HL-60 (cell line): ENCODE data around the gene RANGRF.
A peak's percentile ranks its signal among the peaks of the same experiment; 100 is the strongest.
"Not testable (repeated sequence)": the region's sequence is repeated elsewhere in the genome, so short reads cannot be mapped to it uniquely, and the experiment has no call there.

Source experiments
- DNase-seq, 2 experiments: peaks; one replicate each; pipeline ENCODE4 v3.0.0-alpha.2; 2010 to 2020; ENCODE audit warnings: low read depth in 1 of 2, low spot score in 1 of 2
- H3K27ac ChIP-seq: fragments of 250-450 bp; sonication (Bioruptor Pico); replicated peaks from 2 replicates; pipeline ENCODE4 v1.5.1; 2020; ENCODE audit warnings: mild to moderate bottlenecking, moderate library complexity
- H3K27me3 ChIP-seq: fragments of 250-450 bp; sonication (Bioruptor Pico); 2 replicates; pipeline ENCODE4 v1.5.1; 2021; ENCODE audit warnings: mild to moderate bottlenecking, moderate library complexity; ENCODE audit not compliant: insufficient read depth, poor library complexity, severe bottlenecking
- H3K4me3 ChIP-seq: replicated peaks from 2 replicates; pipeline ENCODE4 v1.5.1; 2011; ENCODE audit warnings: mild to moderate bottlenecking, control low read depth, low read length; ENCODE audit not compliant: insufficient read depth
- CTCF ChIP-seq: IDR thresholded peaks from one replicate; pipeline ENCODE4 v1.5.1; 2011; ENCODE audit warnings: low read length, control low read depth, inconsistent platforms; ENCODE audit not compliant: insufficient read depth
- GABPA ChIP-seq: IDR thresholded peaks from 2 replicates; pipeline ENCODE4 v1.6.1; 2012; ENCODE audit warnings: low read depth
- POLR2AphosphoS5 ChIP-seq: IDR thresholded peaks from 2 replicates; pipeline ENCODE4 v1.6.1; 2012; ENCODE audit warnings: low read depth
- REST ChIP-seq: IDR thresholded peaks from 2 replicates; pipeline ENCODE4 v1.6.1; 2012; ENCODE audit warnings: low read depth; ENCODE audit not compliant: insufficient replicate concordance
- SPI1 ChIP-seq: IDR thresholded peaks from 2 replicates; pipeline ENCODE4 v1.6.1; 2012; ENCODE audit warnings: low read depth, mild to moderate bottlenecking, borderline replicate concordance

RANGRF gene

GRCh38 chr17:8248751-8249607 lies 39.5 kb upstream of the RANGRF start, which contains the start of gene PFAS:
TSS of gene PFAS (plus strand) at chr17:8249289. CDS start at chr17:8253938, 4,649 bp downstream.
- TF ChIP-seq POLR2AphosphoS5 (peak; percentile 76), GABPA (no peak)
- H3K4me3 ChIP-seq: peak within 1 kb of the TSS; percentile 72
- no peaks in the 10 kb centered on the region for H3K27me3 ChIP-seq
- DNase-seq: peak; percentile 89 to 91
- H3K27ac ChIP-seq: peak within 1 kb of the TSS; percentile 96

GRCh38 chr17:8249621-8250500 lies 38.6 kb upstream of the RANGRF start:
- H3K27ac ChIP-seq: peak overlapping the region; percentile 96
- H3K27me3 ChIP-seq: no peaks in the 10 kb centered on the region
- no peak for DNase-seq
- TF ChIP-seq CTCF (no peak), POLR2AphosphoS5 (no peak), SPI1 (no peak), GABPA (no peak)
- peak overlapping the region; percentile 72 for H3K4me3 ChIP-seq

- H3K27ac ChIP-seq, DNase-seq, H3K27me3 ChIP-seq, H3K4me3 ChIP-seq: not testable (repeated sequence)
Observed at GRCh38 chr17:8251411-8251810, 37.1 kb upstream of the RANGRF start.

GRCh38 chr17:8253801-8254200 lies 34.7 kb upstream of the RANGRF start:
- TF ChIP-seq POLR2AphosphoS5: no peak
- no peak overlapping the region for H3K27ac ChIP-seq
- no peak overlapping the region for H3K4me3 ChIP-seq
- no peak for DNase-seq
- no peaks in the 10 kb centered on the region for H3K27me3 ChIP-seq

GRCh38 chr17:8254881-8255280 lies 33.6 kb upstream of the RANGRF start:
- H3K27me3 ChIP-seq: no peaks in the 10 kb centered on the region
- no peak overlapping the region for H3K4me3 ChIP-seq
- no peak for DNase-seq
- TF ChIP-seq GABPA (no peak), REST (no peak), SPI1 (no peak), POLR2AphosphoS5 (no peak), CTCF (no peak)
- no peak overlapping the region for H3K27ac ChIP-seq

- Histone ChIP-seq H3K27ac (no peak overlapping the region), H3K4me3 (no peak overlapping the region), H3K27me3 (no peaks in the 10 kb centered on the region)
- DNase-seq: no peak
- TF ChIP-seq CTCF (no peak), REST (no peak), SPI1 (no peak), GABPA (no peak), POLR2AphosphoS5 (no peak)
Observed at GRCh38 chr17:8255499-8255898, 33.0 kb upstream of the RANGRF start.
